ENCODE measurements around the gene VASN.

GRCh38 chr16:4385789-4386450, 14.3 kb downstream of the VASN start:
- no peak for TF ChIP-seq CTCF (IDR thresholded peaks at IDR 0.05)
- TF ChIP-seq POLR2A (IDR thresholded peaks at IDR 0.05), result no peak
